HG03571 (cell line): Measurements from ENCODE around the gene JPT2.
A peak's percentile ranks its signal among the peaks of the same experiment; 100 is the strongest.

Source experiments
- ATAC-seq: cut with Tn5 transposase; IDR thresholded peaks from one replicate; pipeline ENCODE4 v1.9.1; 2021; ENCODE audit not compliant: unreplicated experiment

The JPT2 gene, protein sequence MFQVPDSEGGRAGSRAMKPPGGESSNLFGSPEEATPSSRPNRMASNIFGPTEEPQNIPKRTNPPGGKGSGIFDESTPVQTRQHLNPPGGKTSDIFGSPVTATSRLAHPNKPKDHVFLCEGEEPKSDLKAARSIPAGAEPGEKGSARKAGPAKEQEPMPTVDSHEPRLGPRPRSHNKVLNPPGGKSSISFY

DNA sequence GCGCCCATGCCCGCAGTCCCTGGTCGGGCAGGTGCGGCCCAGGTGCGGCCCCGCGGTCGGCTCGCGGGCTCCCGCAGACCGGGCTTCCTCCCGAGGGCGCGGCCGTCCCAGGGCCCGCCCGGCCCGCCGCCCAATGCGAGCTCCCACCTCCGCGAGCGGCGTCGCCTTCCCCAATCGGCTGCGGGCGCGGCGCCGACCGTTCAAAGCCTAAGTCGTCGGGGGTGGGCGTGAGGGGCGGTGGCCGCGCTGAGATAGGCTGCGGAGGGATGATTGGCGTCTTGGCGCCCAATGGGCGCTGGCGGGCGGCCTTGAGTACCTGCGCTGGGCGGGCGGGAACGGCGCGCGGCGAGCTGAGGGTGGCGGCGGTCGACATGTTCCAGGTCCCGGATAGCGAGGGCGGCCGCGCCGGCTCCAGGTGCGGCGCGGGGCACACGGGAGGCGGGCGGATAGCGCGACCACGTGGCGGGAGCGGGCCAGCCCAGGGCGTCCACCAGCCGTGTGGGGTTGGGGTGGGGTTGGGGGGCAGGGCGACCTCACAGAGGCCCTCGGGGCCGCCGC is at the start of gene JPT2:
Gene JPT2 (plus strand): TSS at position 338 of the 558 bp plus-strand sequence. CDS start 34 bp downstream, at position 372.
- peak; percentile 93 for ATAC-seq

DNA sequence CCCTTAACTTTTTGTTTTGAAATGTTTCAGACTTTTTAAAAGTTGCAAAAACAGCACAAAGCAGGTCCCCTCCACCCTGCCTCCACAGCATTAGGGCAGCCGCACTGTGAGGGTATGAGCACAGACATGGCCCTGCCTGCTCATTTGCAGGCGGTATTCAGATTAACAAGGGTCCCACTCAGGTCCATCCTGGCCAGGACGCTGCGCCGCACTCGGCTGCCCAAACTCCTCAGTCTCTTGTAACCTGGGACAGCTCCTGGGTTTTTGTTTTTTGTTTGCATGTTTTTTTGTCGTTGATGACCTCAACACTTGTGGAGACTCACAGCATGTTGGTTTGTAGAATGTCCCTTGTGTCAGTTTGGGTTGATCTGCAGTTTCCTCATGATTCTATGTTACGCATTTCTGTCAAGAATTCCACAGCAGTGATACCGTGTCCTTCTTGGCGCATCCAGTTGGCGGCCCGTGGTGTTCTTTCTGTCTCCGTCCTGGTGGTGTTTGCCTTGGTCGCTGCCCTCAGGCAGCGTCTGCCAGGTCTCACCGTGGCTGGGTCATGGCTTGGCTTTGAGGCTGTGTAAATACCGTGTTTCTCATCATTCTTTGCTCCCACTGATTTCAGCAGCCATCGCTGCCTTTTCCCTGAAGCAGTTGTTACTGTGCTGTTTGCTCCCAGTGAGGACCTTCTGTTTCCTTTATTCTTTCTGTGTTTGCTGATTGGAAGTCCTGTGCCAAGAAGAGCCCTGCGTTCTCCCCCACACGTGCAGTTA is 47.4 kb upstream of the JPT2 start:
- no peak for ATAC-seq

DNA sequence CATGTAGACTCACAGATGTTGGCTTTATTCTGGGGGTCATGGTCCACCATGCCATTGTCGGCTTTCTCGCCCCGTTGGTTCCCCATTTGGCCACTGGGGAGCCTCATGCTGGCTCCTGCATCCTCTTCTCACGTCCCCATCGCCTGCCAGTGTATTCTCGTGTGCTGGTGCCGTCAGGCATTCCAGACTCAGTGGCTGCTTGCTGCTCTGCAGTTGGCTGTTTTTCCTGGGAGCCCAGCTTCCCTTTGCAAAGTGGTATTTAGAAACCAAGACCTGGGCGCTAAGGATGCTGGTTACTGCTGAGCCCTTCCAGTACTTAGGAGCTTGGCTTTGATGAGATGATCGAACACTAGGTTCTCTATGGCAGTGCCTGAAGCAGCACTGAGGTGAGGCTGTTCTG is 46.8 kb upstream of the JPT2 start:
- ATAC-seq, result no peak

DNA sequence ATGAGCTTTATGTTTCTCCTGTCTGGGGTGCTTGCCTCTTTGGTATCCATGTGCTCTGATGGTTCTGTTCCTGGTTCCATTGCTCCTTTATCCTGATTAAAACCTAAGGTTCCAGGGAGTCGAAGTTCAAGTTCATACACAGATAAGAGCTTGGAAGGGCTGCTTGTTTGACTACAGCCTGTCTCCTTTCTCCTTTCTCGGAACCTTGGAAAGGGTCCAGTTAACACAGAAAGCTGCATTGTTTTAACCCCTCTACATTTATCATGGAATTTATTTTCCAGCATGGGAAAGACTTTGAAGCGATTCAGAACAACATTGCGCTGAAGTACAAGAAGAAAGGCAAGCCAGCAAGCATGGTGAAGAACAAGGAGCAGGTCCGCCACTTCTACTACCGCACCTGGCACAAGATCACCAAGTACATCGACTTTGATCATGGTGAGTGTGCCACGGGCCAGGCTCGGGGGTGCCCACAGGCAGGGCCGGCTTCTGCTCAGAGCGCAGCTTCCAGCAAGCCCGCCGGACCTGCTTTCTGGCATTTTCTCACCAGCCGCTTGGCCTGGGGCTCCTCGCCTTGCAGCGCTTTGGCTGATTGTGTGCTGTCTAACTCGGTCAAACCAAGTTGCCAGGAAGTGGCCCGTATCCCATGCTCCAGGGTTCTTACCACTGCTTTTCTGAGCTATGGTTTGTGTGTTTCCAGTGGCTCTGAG is 46.0 kb upstream of the JPT2 start:
- ATAC-seq, result no peak

DNA sequence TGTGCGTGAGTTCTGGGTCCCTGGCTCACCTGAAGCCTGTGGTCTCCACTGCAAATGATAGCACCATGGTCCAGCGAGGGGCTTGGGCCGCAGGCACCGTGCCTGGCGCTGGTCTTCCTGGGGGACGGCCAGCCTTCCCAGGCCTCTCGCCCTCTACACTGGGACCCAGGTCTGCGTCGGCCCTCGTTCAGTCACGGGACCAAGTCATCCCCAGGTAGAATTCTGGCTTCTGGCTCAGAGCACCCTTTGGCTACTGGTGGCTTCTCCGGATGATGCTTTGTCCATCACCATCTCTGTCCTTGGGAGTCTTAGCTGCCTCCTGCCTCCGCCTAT is 45.5 kb upstream of the JPT2 start:
- no peak for ATAC-seq

DNA sequence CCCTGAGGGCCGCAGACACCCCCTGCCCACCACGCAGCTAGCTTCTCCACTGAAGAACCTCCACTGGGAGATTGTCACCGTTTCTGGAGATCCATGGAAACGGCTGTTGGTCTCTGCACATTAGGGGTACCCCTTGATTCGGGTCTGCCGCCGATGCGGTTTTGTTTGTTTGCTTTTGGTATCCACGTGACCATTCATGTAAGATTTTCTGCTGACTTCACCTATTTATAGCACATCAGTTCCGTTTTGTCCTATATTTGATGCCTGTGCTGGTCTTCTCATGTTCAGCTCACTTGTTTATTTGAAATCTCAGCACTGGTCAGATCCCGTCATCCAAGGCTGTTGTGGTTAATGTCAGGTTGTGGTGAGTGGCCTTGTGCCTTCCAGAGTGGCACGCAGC is 44.8 kb upstream of the JPT2 start:
- ATAC-seq, result no peak

DNA sequence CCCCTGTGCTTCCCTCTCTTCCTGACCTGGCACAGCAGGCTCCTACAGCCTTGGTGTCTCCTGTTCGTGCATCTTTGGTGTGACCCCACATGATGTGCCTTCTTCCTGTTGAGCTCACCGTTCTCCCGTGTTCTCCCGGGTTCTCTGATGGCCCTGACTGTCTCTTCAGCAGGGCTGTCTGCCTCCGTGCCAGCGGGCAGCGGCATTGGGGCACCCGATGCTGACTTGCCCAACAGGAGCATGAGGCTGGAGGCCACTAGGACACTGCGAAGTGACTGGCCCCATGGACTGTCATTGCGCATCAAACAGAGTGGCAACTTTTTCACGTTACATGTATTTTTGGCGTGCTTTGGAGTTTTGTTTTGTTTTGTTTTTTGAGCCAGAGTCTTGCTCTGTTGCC is 43.5 kb upstream of the JPT2 start:
- no peak for ATAC-seq

DNA sequence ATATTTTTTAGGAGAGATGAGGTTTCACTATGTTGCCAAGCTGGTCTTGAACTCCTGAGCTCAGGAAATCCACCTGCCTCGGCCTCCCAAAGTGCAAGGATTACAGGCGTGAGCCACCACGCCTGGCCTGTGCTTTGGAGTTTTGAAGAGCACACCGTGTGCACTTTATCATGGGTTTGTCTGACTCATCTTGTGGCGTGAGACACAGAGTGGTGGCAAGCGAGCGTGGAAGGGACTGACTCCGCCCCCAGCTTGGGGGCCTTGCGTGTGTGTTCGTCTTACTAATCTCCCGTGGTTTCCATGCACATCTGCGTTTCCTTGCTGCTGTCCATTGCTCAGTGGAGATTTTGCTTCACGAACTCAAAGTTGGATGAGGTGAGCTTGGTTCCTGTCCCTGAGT is 43.0 kb upstream of the JPT2 start:
- ATAC-seq, result no peak

DNA sequence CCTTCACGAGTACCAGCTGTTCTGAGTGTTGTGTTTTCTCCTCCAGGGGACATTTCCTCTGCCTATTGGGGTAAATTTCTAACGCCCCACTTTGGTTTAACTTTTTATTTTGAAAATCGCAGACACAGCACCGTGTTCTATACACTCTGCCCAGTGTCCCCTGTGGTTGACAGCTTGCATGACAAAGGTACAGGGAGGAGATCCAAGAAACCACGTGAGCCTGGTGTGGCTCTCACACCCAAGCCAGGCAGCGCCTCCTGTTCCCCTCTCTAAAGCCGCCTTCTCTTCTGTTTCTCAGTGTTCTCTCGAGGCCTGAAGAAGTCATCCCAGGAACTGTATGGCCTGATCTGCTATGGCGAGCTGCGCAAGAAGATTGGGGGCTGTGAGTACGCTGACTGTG is 40.6 kb upstream of the JPT2 start:
- no peak for ATAC-seq

DNA sequence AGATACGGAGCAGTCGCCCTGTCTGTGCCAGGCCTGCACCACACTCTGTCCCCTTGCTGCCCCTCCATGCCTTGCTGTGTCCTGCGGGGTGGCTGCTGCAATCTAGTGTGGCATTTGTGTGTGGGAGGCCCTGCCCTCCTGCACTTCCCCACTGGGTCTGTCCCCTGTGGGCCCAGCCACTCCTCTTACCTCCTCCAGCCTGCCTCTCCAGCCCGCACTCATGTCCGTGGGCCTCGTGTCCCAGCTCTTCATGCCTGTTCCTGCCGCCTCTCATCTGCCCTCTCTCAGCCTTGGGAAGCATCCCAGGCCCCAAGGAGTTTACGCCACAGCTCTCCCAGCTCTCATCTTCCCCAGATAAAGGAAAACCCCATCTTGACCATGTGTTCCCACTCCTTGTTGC is 39.3 kb upstream of the JPT2 start:
- ATAC-seq, result no peak

DNA sequence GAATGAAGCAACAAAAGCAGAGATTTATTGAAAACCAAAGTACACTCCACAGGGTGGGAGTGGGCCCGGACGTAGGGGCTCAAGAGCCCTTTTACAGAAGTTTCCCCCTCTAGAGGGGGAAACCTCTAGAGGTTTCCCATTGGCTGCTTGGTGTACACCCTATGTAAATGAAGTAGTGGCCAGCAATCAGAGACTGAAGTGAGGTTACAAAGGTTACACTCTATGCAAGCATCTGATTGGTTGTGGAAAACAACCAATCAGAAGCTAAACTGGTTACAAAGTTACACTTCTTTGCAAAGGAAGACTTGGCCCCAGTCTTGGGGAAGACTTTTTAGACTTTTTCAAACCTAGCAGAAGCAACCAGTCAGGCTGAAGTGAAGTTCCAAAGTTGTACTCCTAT is 38.8 kb upstream of the JPT2 start:
- no peak for ATAC-seq

DNA sequence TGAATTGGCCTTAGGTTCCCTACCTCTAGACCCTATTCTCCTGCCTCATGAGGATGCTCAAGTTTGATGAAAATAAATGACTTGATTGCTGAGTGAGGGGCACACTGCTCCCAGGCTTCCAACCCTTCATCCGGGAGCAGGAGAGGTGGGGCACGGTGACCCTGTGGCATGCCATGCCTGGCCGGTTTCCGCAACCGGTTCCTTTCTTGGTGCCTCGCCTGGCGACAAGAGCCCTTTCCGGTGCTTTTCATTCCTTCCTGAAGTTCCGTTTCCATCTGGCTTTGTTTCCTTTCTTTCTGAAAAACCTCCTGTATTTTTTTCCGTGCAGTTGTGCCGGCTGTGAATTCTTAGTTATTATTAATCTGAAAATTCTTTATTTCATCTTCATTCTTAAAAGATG is 38.2 kb upstream of the JPT2 start:
- no peak for ATAC-seq

DNA sequence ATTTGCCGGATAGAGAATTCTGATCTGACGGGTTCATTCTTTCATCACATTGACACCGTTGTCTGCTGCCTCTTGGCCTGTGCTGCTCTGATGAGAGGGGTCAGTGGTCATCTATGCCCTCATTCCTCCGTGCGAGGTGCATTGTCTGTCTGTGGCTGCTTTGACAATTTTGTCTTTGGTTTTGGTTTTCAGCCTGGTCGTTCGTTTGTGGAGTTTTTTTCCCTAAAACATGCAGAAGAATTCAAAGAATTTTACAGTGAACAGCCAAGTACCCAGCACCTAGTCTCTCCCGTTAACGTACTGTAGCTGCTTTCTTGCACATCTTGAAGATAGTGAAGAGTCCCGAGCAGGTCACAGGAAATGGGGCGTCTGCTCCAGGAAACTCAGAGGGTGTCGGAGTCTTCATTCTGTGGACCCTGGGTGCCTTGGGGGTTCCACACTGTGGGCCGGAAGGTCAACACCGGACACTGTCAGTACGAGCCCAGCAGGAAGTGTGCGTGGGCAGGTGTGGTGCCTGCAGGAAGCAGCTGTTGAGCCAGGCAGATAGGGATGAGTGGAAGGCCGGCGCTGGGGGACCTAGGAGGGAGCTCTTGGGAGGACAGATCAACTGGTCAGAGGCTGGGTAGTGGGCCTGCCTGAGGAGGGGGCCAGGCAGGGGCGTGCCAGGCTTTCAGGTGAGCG is 37.7 kb upstream of the JPT2 start:
- no peak for ATAC-seq

DNA sequence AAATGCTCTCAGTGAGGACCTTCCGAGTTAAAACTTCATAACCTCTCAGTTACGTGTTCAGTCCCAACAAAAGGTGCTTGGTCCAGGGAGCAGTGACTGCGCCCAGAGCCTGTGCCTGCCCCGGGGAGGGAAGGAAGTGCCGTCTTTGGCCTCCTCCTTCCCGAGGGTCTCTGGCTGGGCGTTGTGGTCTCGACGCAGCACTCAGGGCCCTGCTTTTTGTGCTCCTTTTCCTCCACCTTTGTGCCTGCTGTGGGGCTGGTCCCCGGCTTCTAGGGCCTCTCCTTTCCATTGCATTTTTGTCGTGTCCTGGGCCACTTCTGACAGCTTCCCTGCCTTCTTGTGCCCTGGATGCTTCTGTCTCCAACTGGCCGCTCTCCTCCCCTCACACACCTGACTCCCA is 36.8 kb upstream of the JPT2 start:
- ATAC-seq, result no peak

DNA sequence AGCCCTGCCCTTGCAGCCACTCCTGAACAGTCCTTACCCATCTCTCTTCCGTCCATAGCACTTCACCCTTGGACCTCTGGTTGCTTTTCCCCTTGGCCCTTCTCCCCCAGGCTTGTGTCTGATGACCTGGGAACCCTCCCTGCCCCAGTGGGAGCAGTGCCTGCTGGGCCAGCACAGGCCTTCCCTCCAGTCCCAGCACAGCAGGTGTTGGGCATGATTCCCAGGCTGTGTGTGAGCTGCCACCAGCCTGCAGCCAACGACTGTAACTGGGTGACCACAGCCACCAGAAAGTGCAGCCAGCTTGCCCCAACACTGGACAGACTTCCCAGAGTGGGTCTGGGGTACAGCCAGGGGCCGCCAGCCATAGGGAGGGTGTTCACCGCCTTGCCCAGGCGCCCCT is 35.9 kb upstream of the JPT2 start:
- no peak for ATAC-seq

DNA sequence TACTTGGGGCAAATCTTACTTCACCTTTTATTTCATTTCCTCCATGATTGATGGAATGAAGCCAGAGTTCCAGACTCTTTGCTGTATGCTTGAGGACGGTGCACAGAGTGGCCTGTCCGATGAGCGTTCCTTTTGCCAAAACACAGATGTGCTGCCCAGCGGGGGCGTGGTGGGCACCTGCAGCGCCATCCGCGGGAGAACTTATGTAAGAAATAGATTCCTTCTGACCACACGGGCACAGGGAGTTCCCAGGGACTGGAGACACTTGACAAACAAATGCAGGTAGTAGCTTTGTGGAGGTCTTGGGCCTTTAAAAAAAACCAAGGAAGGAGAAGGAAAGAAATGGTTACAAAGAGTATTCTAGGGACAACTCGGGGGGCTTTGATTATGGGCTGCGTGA is 35.3 kb upstream of the JPT2 start:
- no peak for ATAC-seq

DNA sequence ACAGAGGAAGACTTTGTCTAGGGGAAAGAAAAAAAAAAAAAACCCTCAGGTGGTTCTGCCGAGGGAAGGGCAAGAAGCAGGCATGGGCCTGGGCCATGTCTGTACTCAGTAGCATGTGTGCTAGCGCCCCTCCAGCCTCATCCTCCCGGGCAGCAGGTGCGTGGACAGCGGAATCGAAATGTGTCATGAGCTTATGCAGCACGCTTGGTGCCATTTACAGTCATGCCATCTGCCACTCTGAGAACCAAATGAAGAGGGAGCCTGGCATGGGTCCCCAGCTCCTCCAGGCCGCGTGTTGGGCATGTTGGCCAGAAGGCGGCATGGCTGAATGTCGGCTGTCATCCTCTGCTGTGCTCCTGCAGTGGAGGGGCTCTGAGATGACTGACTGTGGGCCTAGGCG is 34.6 kb upstream of the JPT2 start:
- ATAC-seq, result no peak

DNA sequence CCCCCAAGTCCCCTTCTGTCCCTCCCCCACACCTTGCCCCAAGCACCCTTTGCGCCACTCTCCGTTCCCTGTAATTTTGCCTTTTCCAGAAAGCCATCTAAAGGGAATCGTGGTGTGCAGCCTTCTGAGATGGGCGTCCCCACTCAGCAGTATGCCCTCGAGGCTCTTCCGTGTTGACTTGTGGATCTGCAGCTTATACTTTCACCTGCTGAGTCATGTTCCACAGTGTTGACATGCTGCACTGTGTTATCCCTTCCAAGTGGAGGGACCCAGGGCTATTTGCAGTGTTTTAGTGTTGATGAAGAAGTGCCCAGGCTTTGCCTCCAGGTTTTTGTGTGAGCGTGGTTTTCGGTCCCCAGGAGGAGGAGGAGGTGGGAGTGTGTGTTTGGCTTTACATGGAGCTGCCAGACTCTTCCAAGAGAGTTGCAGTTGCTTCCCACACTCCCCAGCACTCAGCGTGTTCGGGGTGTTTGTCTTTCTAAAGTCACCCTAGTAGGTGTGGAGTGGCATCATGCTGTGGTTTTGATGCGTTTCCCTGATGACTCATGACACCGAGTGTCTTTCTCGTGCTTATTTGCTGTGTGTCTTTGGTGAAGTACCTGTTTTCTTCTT is 32.1 kb upstream of the JPT2 start:
- ATAC-seq, result no peak

DNA sequence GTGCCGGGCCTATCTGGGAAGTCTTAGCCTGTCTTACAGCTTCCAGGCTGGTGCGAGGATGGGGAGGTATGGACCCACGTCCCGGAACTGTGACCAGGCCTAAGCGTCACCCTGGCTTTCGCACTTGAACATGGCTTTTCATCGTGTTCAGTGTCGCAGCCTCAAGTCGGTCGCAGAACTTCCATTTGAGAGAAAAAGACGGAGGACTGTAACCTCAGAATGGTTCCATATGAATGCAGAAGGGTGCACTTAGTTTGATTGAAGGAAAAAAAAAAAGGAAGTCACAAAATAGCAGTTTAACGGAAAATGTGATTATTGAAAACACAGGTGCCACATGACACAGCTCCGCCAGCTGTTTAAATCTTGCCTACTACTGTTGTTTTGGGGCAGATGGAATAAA is 30.2 kb upstream of the JPT2 start:
- no peak for ATAC-seq

DNA sequence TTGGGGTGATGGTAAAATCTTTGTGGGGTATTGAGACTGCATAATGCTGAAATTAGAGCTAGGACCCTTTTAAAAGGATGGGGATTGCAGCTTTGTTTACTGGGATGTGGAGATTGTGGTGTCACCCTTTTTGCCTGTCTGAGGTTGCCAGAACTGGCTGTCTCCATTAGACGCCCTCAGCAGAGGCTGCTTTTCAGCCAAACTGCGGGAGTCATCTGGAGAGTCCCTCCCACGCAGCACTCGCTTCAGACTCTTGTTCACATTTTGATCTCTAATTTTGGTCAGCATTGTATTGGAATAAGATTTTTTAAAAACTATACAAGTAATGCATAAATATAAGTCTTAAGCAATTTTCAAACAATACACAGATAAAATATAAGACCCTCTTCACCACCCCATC is 27.9 kb upstream of the JPT2 start:
- no peak for ATAC-seq
